ENCODE measurements around the gene NHERF2.

NHERF2 gene

GRCh38 chr16:2048116-2048543, 21.4 kb downstream of the NHERF2 start:
- TF ChIP-seq CREB1 (IDR thresholded peaks at IDR 0.05; ENCODE audit: low read depth): no peak
- no peak for TF ChIP-seq TCF12 (IDR thresholded peaks at IDR 0.05; ENCODE audit: low read depth)
- TF ChIP-seq USF1 (IDR thresholded peaks at IDR 0.05): no peak
- TF ChIP-seq MAX (IDR thresholded peaks at IDR 0.05): no peak
- no peak for TF ChIP-seq YY1 (IDR thresholded peaks at IDR 0.05; ENCODE audit: low read depth)
- TF ChIP-seq EGR1 (IDR thresholded peaks at IDR 0.05): no peak
- TF ChIP-seq EP300 (IDR thresholded peaks at IDR 0.05; ENCODE audit: borderline replicate concordance): no peak
- no peak for TF ChIP-seq NFIC (IDR thresholded peaks at IDR 0.05)
- no peak for TF ChIP-seq FOXM1 (IDR thresholded peaks at IDR 0.05; ENCODE audit: borderline replicate concordance, low read depth)
- no peak for TF ChIP-seq RAD21 (IDR thresholded peaks at IDR 0.05; ENCODE audit: low read depth)
- no peak for TF ChIP-seq TAF1 (IDR thresholded peaks at IDR 0.05; ENCODE audit: low read depth)
- no peak for TF ChIP-seq CEBPB (IDR thresholded peaks at IDR 0.05)
- TF ChIP-seq ZBTB7A (IDR thresholded peaks at IDR 0.05; ENCODE audit: low read depth): no peak
- TF ChIP-seq REST (IDR thresholded peaks at IDR 0.05; ENCODE audit: low read depth): no peak
- TF ChIP-seq TEAD4 (IDR thresholded peaks at IDR 0.05): no peak

GRCh38 chr16:2053211-2053610, 26.5 kb downstream of the NHERF2 start:
- TF ChIP-seq TEAD4 (IDR thresholded peaks at IDR 0.05) (no peak), TCF12 (IDR thresholded peaks at IDR 0.05; ENCODE audit: low read depth) (no peak), MAX (IDR thresholded peaks at IDR 0.05) (no peak), EGR1 (IDR thresholded peaks at IDR 0.05) (no peak), ZBTB7A (IDR thresholded peaks at IDR 0.05; ENCODE audit: low read depth) (no peak), CREB1 (IDR thresholded peaks at IDR 0.05; ENCODE audit: low read depth) (no peak), YY1 (IDR thresholded peaks at IDR 0.05; ENCODE audit: low read depth) (no peak), CEBPB (IDR thresholded peaks at IDR 0.05) (no peak), NFIC (IDR thresholded peaks at IDR 0.05) (no peak), FOXM1 (IDR thresholded peaks at IDR 0.05; ENCODE audit: borderline replicate concordance, low read depth) (no peak), REST (IDR thresholded peaks at IDR 0.05; ENCODE audit: low read depth) (no peak), RAD21 (IDR thresholded peaks at IDR 0.05; ENCODE audit: low read depth) (no peak), USF1 (IDR thresholded peaks at IDR 0.05) (no peak), TAF1 (IDR thresholded peaks at IDR 0.05; ENCODE audit: low read depth) (no peak), EP300 (IDR thresholded peaks at IDR 0.05; ENCODE audit: borderline replicate concordance) (no peak)

- TF ChIP-seq YY1 (IDR thresholded peaks at IDR 0.05; ENCODE audit: low read depth) (no peak), TAF1 (IDR thresholded peaks at IDR 0.05; ENCODE audit: low read depth) (no peak), CREB1 (IDR thresholded peaks at IDR 0.05; ENCODE audit: low read depth) (no peak), TEAD4 (IDR thresholded peaks at IDR 0.05) (no peak), RAD21 (IDR thresholded peaks at IDR 0.05; ENCODE audit: low read depth) (no peak), ZBTB7A (IDR thresholded peaks at IDR 0.05; ENCODE audit: low read depth) (no peak), EP300 (IDR thresholded peaks at IDR 0.05; ENCODE audit: borderline replicate concordance) (no peak), NFIC (IDR thresholded peaks at IDR 0.05) (no peak), MAX (IDR thresholded peaks at IDR 0.05) (no peak), EGR1 (IDR thresholded peaks at IDR 0.05) (no peak), FOXM1 (IDR thresholded peaks at IDR 0.05; ENCODE audit: borderline replicate concordance, low read depth) (no peak), USF1 (IDR thresholded peaks at IDR 0.05) (no peak), CEBPB (IDR thresholded peaks at IDR 0.05) (no peak), TCF12 (IDR thresholded peaks at IDR 0.05; ENCODE audit: low read depth) (no peak), REST (IDR thresholded peaks at IDR 0.05; ENCODE audit: low read depth) (no peak)
These were observed 27.2 kb downstream of the NHERF2 start for GRCh38 chr16:2053897-2054296.

Data from Ishikawa (cell line).